BE2C (cell line): ENCODE measurements around the gene C16orf74.

Experiments used
- DNase-seq: peaks from one replicate; pipeline ENCODE4 v3.0.0-alpha.2; 2020
- H3K27me3 ChIP-seq: fragments of 250-450 bp; sonication (Bioruptor Pico); 2 replicates; pipeline ENCODE4 v1.5.1; 2020; ENCODE audit warnings: mild to moderate bottlenecking
- H3K36me3 ChIP-seq: fragments of 250-450 bp; sonication (Bioruptor Pico); 2 replicates; pipeline ENCODE4 v1.5.1; 2020; ENCODE audit warnings: mild to moderate bottlenecking
- H3K4me1 ChIP-seq: fragments of 250-450 bp; sonication (Bioruptor Pico); 2 replicates; pipeline ENCODE4 v1.5.1; 2020
- H3K4me3 ChIP-seq: 2 replicates; pipeline ENCODE4 v1.5.1; 2011; ENCODE audit warnings: low read depth, low read length
- H3K9me3 ChIP-seq: fragments of 250-450 bp; sonication (Bioruptor Pico); 2 replicates; pipeline ENCODE4 v1.5.1; 2020
- TF ChIP-seq, protein P1 (sequence below): IDR thresholded peaks from 2 replicates; pipeline ENCODE4 v1.5.1; 2012; ENCODE audit warnings: mild to moderate bottlenecking, low read depth, low read length

Gene C16orf74

DNA sequence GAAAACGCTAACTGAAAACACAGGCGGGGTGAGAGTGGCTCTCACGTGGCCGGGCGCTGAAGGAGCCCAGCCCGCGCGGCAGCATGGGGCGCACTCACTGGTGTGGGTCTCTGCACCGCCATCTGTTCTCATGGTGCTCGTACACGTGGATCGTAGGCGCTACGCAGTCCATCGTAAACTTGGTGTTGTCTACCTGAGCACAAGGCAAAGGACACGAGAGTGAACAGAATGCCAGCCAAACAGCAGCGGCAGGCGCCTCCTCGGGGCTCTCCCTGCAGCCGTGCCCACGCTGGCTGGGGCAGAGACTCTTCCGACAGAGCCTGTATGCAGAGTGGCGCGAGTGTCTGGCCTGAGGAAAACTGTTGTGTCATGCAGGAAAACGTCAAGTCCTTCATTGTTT lies 29.4 kb upstream of the C16orf74 start:
- peaks cover 48% of the 10 kb centered on the region for H3K36me3 ChIP-seq
- no peaks in the 10 kb centered on the region for H3K9me3 ChIP-seq

DNA sequence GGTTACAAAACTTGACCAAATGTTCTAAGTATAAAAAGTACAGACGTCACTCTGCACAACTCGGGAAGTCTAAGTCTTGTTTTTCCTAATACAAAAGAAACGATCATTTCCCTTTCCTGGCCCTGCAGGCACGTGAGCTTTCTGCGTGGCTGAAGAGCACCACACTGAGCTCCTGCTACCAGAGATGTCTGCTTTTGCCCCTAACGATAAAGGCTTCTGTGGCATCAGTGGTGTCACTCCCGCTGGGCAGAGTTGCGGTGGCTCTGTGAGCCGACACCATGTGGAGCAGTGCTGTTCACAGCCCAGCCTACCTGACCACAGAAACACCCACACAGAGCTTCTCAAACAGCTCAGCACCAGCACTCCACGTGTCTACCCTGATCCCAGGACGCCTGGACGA lies 28.0 kb upstream of the C16orf74 start:
- Histone ChIP-seq H3K9me3 (no peaks in the 10 kb centered on the region), H3K4me1 (no peaks in the 10 kb centered on the region), H3K4me3 (no peak overlapping the region), H3K27me3 (no peaks in the 10 kb centered on the region), H3K36me3 (peaks cover 45% of the 10 kb centered on the region)
- TF ChIP-seq, protein P1, sequence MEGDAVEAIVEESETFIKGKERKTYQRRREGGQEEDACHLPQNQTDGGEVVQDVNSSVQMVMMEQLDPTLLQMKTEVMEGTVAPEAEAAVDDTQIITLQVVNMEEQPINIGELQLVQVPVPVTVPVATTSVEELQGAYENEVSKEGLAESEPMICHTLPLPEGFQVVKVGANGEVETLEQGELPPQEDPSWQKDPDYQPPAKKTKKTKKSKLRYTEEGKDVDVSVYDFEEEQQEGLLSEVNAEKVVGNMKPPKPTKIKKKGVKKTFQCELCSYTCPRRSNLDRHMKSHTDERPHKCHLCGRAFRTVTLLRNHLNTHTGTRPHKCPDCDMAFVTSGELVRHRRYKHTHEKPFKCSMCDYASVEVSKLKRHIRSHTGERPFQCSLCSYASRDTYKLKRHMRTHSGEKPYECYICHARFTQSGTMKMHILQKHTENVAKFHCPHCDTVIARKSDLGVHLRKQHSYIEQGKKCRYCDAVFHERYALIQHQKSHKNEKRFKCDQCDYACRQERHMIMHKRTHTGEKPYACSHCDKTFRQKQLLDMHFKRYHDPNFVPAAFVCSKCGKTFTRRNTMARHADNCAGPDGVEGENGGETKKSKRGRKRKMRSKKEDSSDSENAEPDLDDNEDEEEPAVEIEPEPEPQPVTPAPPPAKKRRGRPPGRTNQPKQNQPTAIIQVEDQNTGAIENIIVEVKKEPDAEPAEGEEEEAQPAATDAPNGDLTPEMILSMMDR: no peak
- no peak for DNase-seq

More for the DNA sequence above, 29.4 kb upstream of the C16orf74 start:
- Histone ChIP-seq H3K27me3 (no peaks in the 10 kb centered on the region), H3K4me1 (no peaks in the 10 kb centered on the region), H3K4me3 (no peak overlapping the region)
- TF ChIP-seq, protein P1: no peak
- no peak for DNase-seq

DNA sequence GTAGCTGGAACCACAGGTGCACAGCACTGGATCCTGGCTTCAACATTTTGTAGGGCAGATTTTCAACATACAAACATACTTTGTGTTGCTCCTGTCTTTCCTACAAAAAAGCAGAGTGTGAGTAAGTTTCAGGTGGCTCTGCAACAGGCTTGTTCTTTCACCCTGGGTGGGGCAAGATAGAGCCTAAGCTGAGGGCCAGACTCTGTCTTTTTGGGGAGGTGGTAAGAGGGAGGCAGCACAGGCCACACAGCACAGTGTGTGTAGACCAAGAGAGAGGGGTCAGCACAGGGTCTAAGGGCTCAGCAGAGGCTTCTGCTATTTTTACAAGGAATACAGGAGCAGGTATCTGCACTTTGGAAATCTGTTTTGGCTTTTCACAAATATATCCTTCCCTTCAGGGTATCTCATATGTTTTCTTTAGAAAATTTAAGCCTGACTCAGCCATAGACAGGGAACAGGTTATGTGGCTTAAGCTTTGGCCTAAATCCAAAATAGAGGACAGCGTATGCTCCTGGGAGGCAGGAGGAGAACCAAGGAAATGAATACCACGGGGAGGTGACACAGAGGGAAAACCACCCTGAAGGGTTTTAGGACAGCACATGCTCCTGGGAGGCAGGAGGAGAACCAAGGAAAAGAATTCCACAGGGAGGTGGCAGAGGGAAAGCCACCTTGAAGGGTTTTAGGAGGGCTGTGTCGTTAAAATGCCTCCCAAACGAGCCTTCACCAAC lies 26.9 kb upstream of the C16orf74 start:
- DNase-seq: no peak
- H3K36me3 ChIP-seq: peaks cover 40% of the 10 kb centered on the region
- TF ChIP-seq, protein P1: no peak
- no peaks in the 10 kb centered on the region for H3K27me3 ChIP-seq
- no peaks in the 10 kb centered on the region for H3K9me3 ChIP-seq
- H3K4me1 ChIP-seq: no peaks in the 10 kb centered on the region
- H3K4me3 ChIP-seq: no peak overlapping the region

DNA sequence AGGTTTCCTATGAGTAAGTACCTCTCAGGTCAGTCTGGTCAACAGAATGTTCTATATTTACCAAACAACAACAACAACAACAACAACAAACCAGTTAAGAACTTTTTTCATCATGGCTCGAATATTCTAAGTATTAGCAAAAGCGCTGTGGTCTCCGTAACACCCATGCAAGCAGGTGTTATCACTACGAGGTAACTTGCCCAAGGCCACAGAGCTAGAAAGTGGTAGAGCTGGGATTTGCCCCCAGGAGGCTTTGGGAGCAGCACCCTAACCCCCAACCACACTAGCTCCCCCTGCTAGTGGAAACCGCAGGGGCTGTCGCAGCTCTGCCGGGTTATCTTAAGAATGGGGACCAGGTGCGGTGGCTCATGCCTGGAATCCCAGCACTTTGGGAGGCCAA lies 23.9 kb upstream of the C16orf74 start:
- no peak for DNase-seq
- no peaks in the 10 kb centered on the region for H3K27me3 ChIP-seq
- no peak overlapping the region for H3K4me3 ChIP-seq
- TF ChIP-seq, protein P1: no peak
- no peaks in the 10 kb centered on the region for H3K4me1 ChIP-seq
- peaks cover 22% of the 10 kb centered on the region for H3K36me3 ChIP-seq
- no peaks in the 10 kb centered on the region for H3K9me3 ChIP-seq

DNA sequence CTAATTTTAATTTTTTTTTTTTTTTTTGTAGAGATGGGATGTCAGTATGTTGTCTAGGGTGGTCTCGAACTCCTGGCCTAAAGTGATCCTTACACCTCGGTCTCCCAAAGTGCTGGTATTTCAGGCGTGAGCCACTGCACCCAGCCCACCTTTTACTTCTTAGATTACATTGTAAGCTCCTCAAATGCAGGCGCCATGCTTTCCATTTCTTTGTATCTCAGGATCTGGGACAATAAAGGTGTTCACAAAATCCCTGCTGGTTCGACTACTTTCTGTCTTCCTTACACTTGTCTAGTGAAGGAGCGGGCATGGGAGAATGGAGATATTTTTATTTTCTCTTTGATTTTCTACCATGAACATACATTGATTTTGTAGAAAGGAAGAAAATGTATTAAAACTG lies 23.2 kb upstream of the C16orf74 start:
- H3K4me3 ChIP-seq: no peak overlapping the region
- H3K4me1 ChIP-seq: no peaks in the 10 kb centered on the region
- TF ChIP-seq, protein P1: no peak
- peaks cover 16% of the 10 kb centered on the region for H3K36me3 ChIP-seq
- H3K9me3 ChIP-seq: no peaks in the 10 kb centered on the region
- H3K27me3 ChIP-seq: no peaks in the 10 kb centered on the region
- no peak for DNase-seq

DNA sequence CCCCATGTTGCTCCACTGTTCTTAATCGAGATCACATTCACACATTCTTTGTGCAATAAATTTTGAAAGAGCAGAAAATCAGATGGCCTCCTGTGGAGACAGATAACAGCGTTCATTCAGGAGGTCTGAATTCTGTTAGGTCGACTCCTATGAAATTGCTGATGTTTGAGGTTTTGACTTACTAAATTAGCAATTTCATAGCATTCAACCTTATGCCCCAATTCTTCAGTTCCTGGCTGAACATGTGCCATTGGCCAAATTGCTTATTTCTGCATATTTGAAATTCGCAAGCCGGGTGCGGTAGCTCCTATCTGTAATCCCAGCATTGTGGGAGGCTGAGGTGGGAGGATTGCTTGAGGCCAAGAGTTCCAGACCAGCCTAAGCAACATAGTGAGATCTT lies 22.1 kb upstream of the C16orf74 start:
- DNase-seq: no peak
- no peaks in the 10 kb centered on the region for H3K9me3 ChIP-seq
- TF ChIP-seq, protein P1: no peak
- H3K4me1 ChIP-seq: no peaks in the 10 kb centered on the region
- H3K36me3 ChIP-seq: peaks cover 6% of the 10 kb centered on the region
- no peak overlapping the region for H3K4me3 ChIP-seq
- no peaks in the 10 kb centered on the region for H3K27me3 ChIP-seq
